Measurements from ENCODE around the gene PREX1. TPM values are rescaled to one million over a fixed set of nuclear protein-coding genes. Genes with fewer than 3 reads are reported as not detected.

The PREX1 gene
- total RNA-seq, 3 donors from 2014 or later: 53.1 to 84.2 (median 65.1) TPM

DNA sequence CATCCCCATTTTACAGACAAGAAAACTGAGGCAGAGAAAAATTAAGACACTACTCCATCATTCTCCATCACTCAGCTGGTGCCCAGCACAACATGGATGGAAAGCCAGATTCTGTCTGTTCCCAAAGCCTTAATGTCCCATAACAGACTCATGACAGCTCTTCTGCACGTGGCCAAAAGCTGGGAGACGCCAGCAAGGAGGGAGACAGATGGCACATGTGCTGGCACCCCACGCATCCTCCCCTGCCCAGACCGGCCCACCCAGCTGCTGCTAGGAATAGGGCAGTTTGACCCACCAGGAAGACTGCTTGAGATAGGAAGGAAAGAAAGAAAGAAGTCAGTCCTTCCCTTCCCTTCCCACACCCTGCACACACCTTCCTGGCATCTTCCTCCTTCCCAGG is 96.3 kb downstream of the PREX1 start:
- Histone ChIP-seq H3K4me3 (no peak overlapping the region), H3K36me3 (no peaks in the 10 kb centered on the region), H3K9me3 (no peaks in the 10 kb centered on the region), H3K27ac (no peak overlapping the region), H3K4me1 (peaks cover 0 to 5% of the 10 kb centered on the region in 2 donors), H3K27me3 (no peaks in the 10 kb centered on the region)
- intact Hi-C loops (cut with DNase I; ENCODE audit: low total_unique reads): loop anchor here (5.0 kb wide), 1 partner anchor 1331 kb away; no protein-coding TSS in a partner anchor
- TF ChIP-seq POLR2AphosphoS5 (IDR thresholded peaks at IDR 0.05): no peak
- TF ChIP-seq POLR2A (IDR thresholded peaks at IDR 0.05): no peak
- TF ChIP-seq, protein P1, sequence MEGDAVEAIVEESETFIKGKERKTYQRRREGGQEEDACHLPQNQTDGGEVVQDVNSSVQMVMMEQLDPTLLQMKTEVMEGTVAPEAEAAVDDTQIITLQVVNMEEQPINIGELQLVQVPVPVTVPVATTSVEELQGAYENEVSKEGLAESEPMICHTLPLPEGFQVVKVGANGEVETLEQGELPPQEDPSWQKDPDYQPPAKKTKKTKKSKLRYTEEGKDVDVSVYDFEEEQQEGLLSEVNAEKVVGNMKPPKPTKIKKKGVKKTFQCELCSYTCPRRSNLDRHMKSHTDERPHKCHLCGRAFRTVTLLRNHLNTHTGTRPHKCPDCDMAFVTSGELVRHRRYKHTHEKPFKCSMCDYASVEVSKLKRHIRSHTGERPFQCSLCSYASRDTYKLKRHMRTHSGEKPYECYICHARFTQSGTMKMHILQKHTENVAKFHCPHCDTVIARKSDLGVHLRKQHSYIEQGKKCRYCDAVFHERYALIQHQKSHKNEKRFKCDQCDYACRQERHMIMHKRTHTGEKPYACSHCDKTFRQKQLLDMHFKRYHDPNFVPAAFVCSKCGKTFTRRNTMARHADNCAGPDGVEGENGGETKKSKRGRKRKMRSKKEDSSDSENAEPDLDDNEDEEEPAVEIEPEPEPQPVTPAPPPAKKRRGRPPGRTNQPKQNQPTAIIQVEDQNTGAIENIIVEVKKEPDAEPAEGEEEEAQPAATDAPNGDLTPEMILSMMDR (IDR thresholded peaks at IDR 0.05): no peak
- DNase-seq (ENCODE audit: low spot score in 2 of 2): no peak

DNA sequence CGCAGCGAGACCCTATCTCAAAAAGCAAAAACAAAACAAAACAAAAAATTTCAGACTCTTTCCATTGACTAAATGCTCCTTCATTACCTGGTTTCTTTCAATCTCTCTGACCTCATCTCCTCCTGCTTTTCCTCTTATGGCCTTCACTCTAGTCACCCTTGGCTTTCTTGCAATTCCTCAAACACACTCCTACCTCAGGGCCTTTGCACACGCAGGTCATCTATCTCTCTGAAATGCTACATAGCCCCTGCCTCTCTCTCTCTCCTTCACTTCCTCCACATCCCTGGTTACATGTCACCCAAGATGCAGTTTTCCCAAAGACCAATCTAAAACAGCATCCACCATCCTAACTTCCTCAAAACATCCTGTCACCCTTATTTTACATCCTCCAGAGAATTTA is 96.8 kb downstream of the PREX1 start:
- Histone ChIP-seq H3K4me3 (no peak overlapping the region), H3K4me1 (peaks cover 0 to 5% of the 10 kb centered on the region in 2 donors), H3K27ac (no peak overlapping the region), H3K36me3 (no peaks in the 10 kb centered on the region), H3K27me3 (no peaks in the 10 kb centered on the region), H3K9me3 (no peaks in the 10 kb centered on the region)
- TF ChIP-seq POLR2AphosphoS5 (IDR thresholded peaks at IDR 0.05): no peak
- TF ChIP-seq, protein P1 (IDR thresholded peaks at IDR 0.05): no peak
- no peak for TF ChIP-seq POLR2A (IDR thresholded peaks at IDR 0.05)
- no peak for DNase-seq (ENCODE audit: low spot score in 2 of 2)
- intact Hi-C loops (cut with DNase I; ENCODE audit: low total_unique reads): loop anchor here (5.0 kb wide), 1 partner anchor 1331 kb away; no protein-coding TSS in a partner anchor

DNA sequence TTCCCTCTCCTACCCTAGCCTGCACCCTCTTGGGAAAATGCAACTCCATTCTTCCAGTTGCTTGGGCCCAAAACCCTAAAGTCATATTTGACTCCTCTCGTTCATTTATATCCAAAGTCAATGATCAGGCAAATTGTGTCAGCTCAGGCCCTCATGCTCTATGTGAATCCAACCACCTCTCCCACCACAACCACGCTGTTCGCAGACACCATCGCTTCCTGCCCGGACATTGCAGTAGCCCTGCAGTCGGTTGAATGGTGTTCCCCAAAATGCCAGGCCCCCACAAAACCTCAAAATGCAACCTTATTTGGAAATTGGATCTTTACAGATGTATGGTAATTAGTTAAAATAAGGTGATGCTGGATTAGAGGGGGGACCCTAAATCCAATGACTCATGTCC is 98.3 kb downstream of the PREX1 start:
- DNase-seq (ENCODE audit: low spot score in 2 of 2): no peak
- Histone ChIP-seq H3K27me3 (no peaks in the 10 kb centered on the region), H3K4me1 (peaks cover 0 to 5% of the 10 kb centered on the region in 2 donors), H3K9me3 (no peaks in the 10 kb centered on the region), H3K36me3 (no peaks in the 10 kb centered on the region), H3K27ac (no peak overlapping the region), H3K4me3 (no peak overlapping the region)
- intact Hi-C loops (cut with DNase I; ENCODE audit: low total_unique reads): no loop called here
- TF ChIP-seq, protein P1 (IDR thresholded peaks at IDR 0.05): no peak
- TF ChIP-seq POLR2AphosphoS5 (IDR thresholded peaks at IDR 0.05): no peak
- no peak for TF ChIP-seq POLR2A (IDR thresholded peaks at IDR 0.05)

DNA sequence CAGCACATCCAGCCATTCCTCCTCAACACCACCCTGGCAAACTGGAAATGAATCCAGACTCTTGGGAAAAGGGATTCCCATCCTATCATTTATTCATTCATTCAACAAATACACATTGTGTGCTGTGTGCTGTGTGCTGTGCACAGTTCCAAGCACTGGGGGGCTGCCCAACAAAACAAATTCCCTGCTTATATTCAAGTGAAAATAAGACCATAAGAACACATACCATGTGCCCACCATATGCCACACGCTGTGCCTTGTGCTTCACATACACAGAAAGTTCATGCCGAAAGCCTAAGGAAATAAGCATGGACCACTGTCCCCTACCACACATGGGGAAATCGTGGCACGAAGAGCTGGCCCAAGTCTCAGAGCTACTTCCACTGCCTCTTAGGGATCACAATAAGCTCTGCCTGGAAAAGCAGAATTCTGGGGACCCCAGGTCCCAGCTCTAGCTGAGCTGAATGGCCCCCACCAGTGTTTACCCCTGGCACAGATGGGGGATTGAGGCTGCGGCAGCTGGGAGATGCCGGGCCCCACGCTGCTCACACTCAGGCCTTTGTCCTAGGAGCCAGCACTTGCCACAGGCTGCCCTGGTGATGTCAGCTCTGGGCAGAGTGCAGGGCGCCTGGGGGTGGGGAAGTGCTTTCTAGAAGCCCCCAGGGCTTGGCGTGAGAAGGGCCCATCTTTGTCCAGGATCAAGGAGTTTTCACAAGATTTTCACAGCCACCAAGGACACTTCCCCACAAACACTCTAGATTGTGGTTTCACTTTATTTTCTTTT is 99.6 kb downstream of the PREX1 start:
- Histone ChIP-seq H3K4me1 (peaks cover 0 to 5% of the 10 kb centered on the region in 2 donors), H3K36me3 (no peaks in the 10 kb centered on the region), H3K4me3 (no peak overlapping the region), H3K27me3 (no peaks in the 10 kb centered on the region), H3K9me3 (no peaks in the 10 kb centered on the region), H3K27ac (no peak overlapping the region)
- intact Hi-C loops (cut with DNase I; ENCODE audit: low total_unique reads): no loop called here
- no peak for DNase-seq (ENCODE audit: low spot score in 2 of 2)
- TF ChIP-seq, protein P1 (IDR thresholded peaks at IDR 0.05): no peak
- TF ChIP-seq POLR2A (IDR thresholded peaks at IDR 0.05): no peak
- no peak for TF ChIP-seq POLR2AphosphoS5 (IDR thresholded peaks at IDR 0.05)

DNA sequence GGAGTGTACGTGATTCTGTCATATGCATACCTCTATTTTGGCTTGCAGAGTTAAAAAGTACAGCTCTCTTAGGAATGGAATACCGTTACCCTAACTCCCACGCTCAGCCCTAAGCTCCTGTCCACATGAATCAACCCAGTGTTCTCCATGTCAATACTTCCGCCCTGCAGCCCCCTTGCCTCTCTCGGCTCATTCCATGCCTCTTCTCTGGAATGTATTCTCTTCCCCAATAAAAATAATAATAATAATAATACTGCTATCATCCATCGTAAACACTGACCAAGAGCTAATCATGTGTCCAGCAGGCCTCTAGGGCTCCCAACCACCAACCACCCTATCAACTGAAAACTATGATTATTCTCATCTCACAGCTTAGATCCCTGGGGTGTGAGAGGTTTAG is 100.6 kb downstream of the PREX1 start:
- Histone ChIP-seq H3K9me3 (no peaks in the 10 kb centered on the region), H3K36me3 (no peaks in the 10 kb centered on the region), H3K4me1 (peaks cover 0 to under 1% of the 10 kb centered on the region in 2 donors), H3K27me3 (no peaks in the 10 kb centered on the region), H3K4me3 (no peak overlapping the region), H3K27ac (no peak overlapping the region)
- intact Hi-C loops (cut with DNase I; ENCODE audit: low total_unique reads): no loop called here
- DNase-seq (ENCODE audit: low spot score in 2 of 2): no peak
- TF ChIP-seq, protein P1 (IDR thresholded peaks at IDR 0.05): no peak
- TF ChIP-seq POLR2AphosphoS5 (IDR thresholded peaks at IDR 0.05): no peak
- TF ChIP-seq POLR2A (IDR thresholded peaks at IDR 0.05): no peak
